Measurements from ENCODE around the gene RASGRP1. TPM values are rescaled to one million over a fixed set of nuclear protein-coding genes. Genes with fewer than 3 reads are reported as not detected.
A peak's percentile ranks its signal among the peaks of the same experiment; 100 is the strongest.

The RASGRP1 gene
- total RNA-seq, 1 donor from 2014 or later = 0.51 TPM

- no peak for DNase-seq
Measured at GRCh38 chr15:38535491-38536200, 29.0 kb downstream of the RASGRP1 start.

GRCh38 chr15:38534691-38535090 lies 29.9 kb downstream of the RASGRP1 start:
- no peak for DNase-seq

GRCh38 chr15:38533926-38534325 lies 30.7 kb downstream of the RASGRP1 start:
- no peak for DNase-seq

GRCh38 chr15:38533416-38533915 lies 31.1 kb downstream of the RASGRP1 start:
- no peak for DNase-seq

- DNase-seq = no peak
Measured at GRCh38 chr15:38532728-38533127, 31.9 kb downstream of the RASGRP1 start.

- DNase-seq = no peak
Measured at GRCh38 chr15:38531509-38531908, 33.1 kb downstream of the RASGRP1 start.

- DNase-seq = no peak
Measured at GRCh38 chr15:38530113-38530512, 34.5 kb downstream of the RASGRP1 start.

- peak; percentile 6 for DNase-seq
Measured at GRCh38 chr15:38528294-38528693, 36.3 kb downstream of the RASGRP1 start.

GRCh38 chr15:38526158-38526557 lies 38.5 kb downstream of the RASGRP1 start:
- DNase-seq = no peak

- DNase-seq = no peak
Measured at GRCh38 chr15:38525489-38525888, 39.1 kb downstream of the RASGRP1 start.

- DNase-seq = no peak
Measured at GRCh38 chr15:38524156-38524555, 40.5 kb downstream of the RASGRP1 start.

- DNase-seq = no peak
Measured at GRCh38 chr15:38522922-38523321, 41.7 kb downstream of the RASGRP1 start.

- DNase-seq = no peak
Measured at GRCh38 chr15:38521316-38521715, 43.3 kb downstream of the RASGRP1 start.

- DNase-seq = no peak
Measured at GRCh38 chr15:38520035-38520434, 44.6 kb downstream of the RASGRP1 start.

GRCh38 chr15:38518084-38518483 lies 46.5 kb downstream of the RASGRP1 start:
- no peak for DNase-seq

GRCh38 chr15:38517312-38517975 lies 47.2 kb downstream of the RASGRP1 start:
- no peak for DNase-seq

GRCh38 chr15:38516626-38517025 lies 48.0 kb downstream of the RASGRP1 start:
- DNase-seq = no peak

- DNase-seq = peak; percentile 17
Measured at GRCh38 chr15:38514601-38515000, 50.0 kb downstream of the RASGRP1 start.

GRCh38 chr15:38512901-38513300 lies 51.7 kb downstream of the RASGRP1 start:
- no peak for DNase-seq

- no peak for DNase-seq
Measured at GRCh38 chr15:38509152-38509551, 55.5 kb downstream of the RASGRP1 start.

- DNase-seq = no peak
Measured at GRCh38 chr15:38508647-38509046, 56.0 kb downstream of the RASGRP1 start.

- no peak for DNase-seq
Measured at GRCh38 chr15:38507570-38507969, 57.0 kb downstream of the RASGRP1 start.

- no peak for DNase-seq
Measured at GRCh38 chr15:38506997-38507396, 57.6 kb downstream of the RASGRP1 start.
